Endothelial cell of umbilical vein (primary cell): Measurements from ENCODE around the gene PTPDC1. TPM values are rescaled to one million over a fixed set of nuclear protein-coding genes. Genes with fewer than 3 reads are reported as not detected.

ENCODE experiments used
- BruUV-seq: library from RNA; stranded (reverse); fragments of 400-500 nt; replicated peaks from 2 replicates; lab custom pipeline; 2021; lab: Mats Ljungman, UMichigan
- CTCF ChIA-PET: fragments of 300-600, 350-600 bp; sonication (Branson Sonifier 250); formaldehyde crosslinking; loops from one replicate; lab custom pipeline; 2021; ENCODE audit warnings: antibody characterized with exemption, inconsistent platforms; lab: Charles Lee
- POLR2A ChIA-PET: fragments of 300-600, 350-600 bp; sonication (Branson Sonifier 250); formaldehyde crosslinking; loops from one replicate; lab custom pipeline; 2021; ENCODE audit warnings: antibody characterized with exemption, inconsistent platforms; lab: Charles Lee
- DNase-seq: peaks from one replicate; pipeline ENCODE4 v3.0.0-alpha.2; 2011; ENCODE audit warnings: low read depth, low spot score
- FAIRE-seq: peaks from 2 replicates; lab custom pipeline; 2011; peaks lifted over from hg19 to GRCh38; lab: Jason Lieb, UNC
- H2AFZ ChIP-seq: 2 replicates; pipeline ENCODE4 v1.6.0; 2012; ENCODE audit warnings: low read depth, low read length, control low read depth, inconsistent platforms
- H3K27ac ChIP-seq: 2 replicates; pipeline ENCODE4 v1.5.1; 2011; ENCODE audit warnings: low read depth, mild to moderate bottlenecking, control low read depth, low read length, moderate library complexity; ENCODE audit not compliant: insufficient read depth
- H3K27me3 ChIP-seq, 2 experiments: 2 replicates each; pipeline versions ENCODE4 v1.6.0 to v1.6.1; 2011; ENCODE audit warnings: low read length in 2 of 2, mixed read lengths in 1 of 2; ENCODE audit not compliant: control insufficient read depth in 2 of 2, insufficient read depth in 2 of 2
- H3K36me3 ChIP-seq, 2 experiments: 2 replicates in 1 of 2; 3 replicates in 1 of 2; pipeline ENCODE4 v1.5.1; 2011; ENCODE audit warnings: low read length in 2 of 2, mild to moderate bottlenecking in 1 of 2, moderate library complexity in 1 of 2; ENCODE audit not compliant: control insufficient read depth in 2 of 2, insufficient read depth in 2 of 2; ENCODE audit errors: extremely low read depth in 1 of 2
- H3K4me1 ChIP-seq: 3 replicates; pipeline ENCODE4 v1.5.1; 2011; ENCODE audit warnings: mild to moderate bottlenecking, low read length; ENCODE audit not compliant: control insufficient read depth, insufficient read depth; ENCODE audit errors: extremely low read depth
- H3K4me2 ChIP-seq: 2 replicates; pipeline ENCODE4 v1.6.1; 2011; ENCODE audit warnings: low read length, control low read depth, mixed read lengths; ENCODE audit not compliant: insufficient read depth
- H3K4me3 ChIP-seq, 3 experiments: fragments of 200-600 bp in 1 of 3; sonication (generic), shearing (Covaris generic) in 1 of 3; replicated peaks in 1 of 3; 2 replicates each; pipeline ENCODE4 v1.5.1; 2011 to 2016; ENCODE audit warnings: control low read depth in 3 of 3, low read length in 3 of 3, mild to moderate bottlenecking in 2 of 3, inconsistent platforms in 1 of 3, low read depth in 1 of 3, moderate library complexity in 1 of 3; ENCODE audit not compliant: insufficient read depth in 1 of 3
- H3K79me2 ChIP-seq: 2 replicates; pipeline ENCODE4 v1.6.0; 2012; ENCODE audit warnings: low read length, inconsistent platforms; ENCODE audit not compliant: control insufficient read depth, insufficient read depth
- H3K9ac ChIP-seq: replicated peaks from 2 replicates; pipeline ENCODE3; 2011; ENCODE audit warnings: low read length, control low read depth; ENCODE audit not compliant: insufficient read depth; ENCODE audit errors: extremely low read depth
- H3K9me1 ChIP-seq: replicated peaks from 3 replicates; pipeline ENCODE4 v1.6.0; 2011; ENCODE audit warnings: mild to moderate bottlenecking, low read length; ENCODE audit not compliant: control insufficient read depth, insufficient read depth; ENCODE audit errors: extremely low read depth
- H3K9me3 ChIP-seq: replicated peaks from 2 replicates; pipeline ENCODE4 v1.5.1; 2012; ENCODE audit warnings: low read length, inconsistent platforms; ENCODE audit not compliant: control insufficient read depth, insufficient read depth
- H4K20me1 ChIP-seq: replicated peaks from 2 replicates; pipeline ENCODE3; 2011; ENCODE audit warnings: mild to moderate bottlenecking, low read length; ENCODE audit not compliant: control insufficient read depth, insufficient read depth; ENCODE audit errors: extremely low read depth
- CTCF ChIP-seq, 2 donors: IDR thresholded peaks; 1 replicate in 1 of 2; 2 replicates in 1 of 2; pipeline ENCODE4 v1.5.1; 2011; ENCODE audit warnings: low read length in 2 of 2, mild to moderate bottlenecking in 2 of 2, moderate library complexity in 2 of 2, control low read depth in 1 of 2, inconsistent platforms in 1 of 2, low read depth in 1 of 2; ENCODE audit not compliant: insufficient read depth in 1 of 2; ENCODE audit errors: extremely low read depth in 1 of 2
- EZH2 ChIP-seq: IDR thresholded peaks from 2 replicates; pipeline ENCODE4 v1.6.1; 2012; ENCODE audit warnings: borderline replicate concordance, low read depth, mild to moderate bottlenecking, moderate library complexity, low read length, inconsistent platforms; ENCODE audit not compliant: severe bottlenecking
- FOS ChIP-seq: IDR thresholded peaks from 2 replicates; pipeline ENCODE4 v1.6.1; 2011; ENCODE audit warnings: mild to moderate bottlenecking, low read length, moderate library complexity, borderline replicate concordance; ENCODE audit not compliant: insufficient read depth
- GATA2 ChIP-seq: IDR thresholded peaks from 2 replicates; pipeline ENCODE4 v1.7.0; 2011; ENCODE audit warnings: low read depth, mild to moderate bottlenecking, moderate library complexity, mixed read lengths, low read length; ENCODE audit not compliant: insufficient read length, insufficient read depth
- JUN ChIP-seq: IDR thresholded peaks from 2 replicates; pipeline ENCODE4 v1.6.1; 2011; ENCODE audit warnings: borderline replicate concordance, low read depth; ENCODE audit not compliant: insufficient read length, insufficient read depth
- MAX ChIP-seq: IDR thresholded peaks from 2 replicates; pipeline ENCODE4 v1.6.1; 2011; ENCODE audit not compliant: insufficient read depth, insufficient read length
- MYC ChIP-seq: IDR thresholded peaks from one replicate; pipeline ENCODE4 v1.6.1; 2011; ENCODE audit warnings: mild to moderate bottlenecking, low read depth, low read length
- POLR2A ChIP-seq: IDR thresholded peaks from 2 replicates; pipeline ENCODE4 v1.6.1; 2012; ENCODE audit warnings: low read depth, mild to moderate bottlenecking, control low read depth, low read length
- POLR2AphosphoS5 ChIP-seq: IDR thresholded peaks from 2 replicates; pipeline ENCODE4 v1.6.1; 2012; ENCODE audit warnings: low read depth, mild to moderate bottlenecking, control low read depth, low read length, moderate library complexity; ENCODE audit not compliant: insufficient read depth
- dilution Hi-C: fragments of 300-500 bp; cut with MboI; formaldehyde crosslinking; loops from one replicate; pipeline ENCODE4 v1.15.0; 2019; ENCODE audit warnings: low sequenced_read_pairs; ENCODE audit not compliant: extremely low pct_ligation_motif_present
- intact Hi-C: fragments of 100-400 bp; cut with micrococcal nuclease; formaldehyde crosslinking; loops from one replicate; pipeline ENCODE4 v1.10.0; 2022
- polyA plus RNA-seq, 4 experiments: library from polyadenylated mRNA; depleted of rRNA in 3 of 4; stranded (reverse) in 3 of 4; unstranded in 1 of 4; fragments of >200 nt; gene quantifications; 2 replicates each; pipeline versions ENCODE4 v1.2.1 to v1.2.3, GENCODE V29; 2011 to 2012; ENCODE audit warnings: missing spikeins in 1 of 4
- total RNA-seq: library from RNA; stranded (reverse); gene quantifications from 2 replicates; pipeline ENCODE4 v1.2.3, GENCODE V29; 2021

PTPDC1 gene
- total and polyA plus RNA-seq, 2 donors (not counting 3 experiments of a cell fraction or from before 2014, with no cell fraction given): 4.3 to 9.1 TPM

- DNase-seq (no peak), FAIRE-seq (no peak)
- no peak overlapping the region for H3K4me3 ChIP-seq
- CTCF ChIA-PET: no interaction called here
- no peaks in the 10 kb centered on the region for H3K27me3 ChIP-seq
- H3K4me2 ChIP-seq: no peak overlapping the region
- no peaks in the 10 kb centered on the region for H3K9me3 ChIP-seq
- no peak overlapping the region for H3K9ac ChIP-seq
- H3K27ac ChIP-seq: no peak overlapping the region
- BruUV-seq: no TSS peak
- POLR2A ChIA-PET: no interaction called here
- H4K20me1 ChIP-seq: no peaks in the 10 kb centered on the region
- no peaks in the 10 kb centered on the region for H3K36me3 ChIP-seq
- intact Hi-C loops: no loop called here
- dilution Hi-C loops: no loop called here
- no peak for TF ChIP-seq EZH2
- no peak for TF ChIP-seq GATA2
- no peak for TF ChIP-seq FOS
- no peak for TF ChIP-seq POLR2AphosphoS5
- no peak for TF ChIP-seq MYC
- no peak for TF ChIP-seq POLR2A
- no peak for TF ChIP-seq JUN
- no peak for TF ChIP-seq MAX
- no peak for TF ChIP-seq CTCF (IDR thresholded peaks at IDR 0.05; ENCODE audit: extremely low read depth in 1 of 2, insufficient read depth in 1 of 2, low read depth in 1 of 2, low read length in 2 of 2)
- no peaks in the 10 kb centered on the region for H3K4me1 ChIP-seq
- H3K9me1 ChIP-seq: no peaks in the 10 kb centered on the region
- no peak overlapping the region for H2AFZ ChIP-seq
- no peaks in the 10 kb centered on the region for H3K79me2 ChIP-seq
Measured at GRCh38 chr9:94101162-94101853, 17.0 kb downstream of the PTPDC1 start.
